HepG2 (cell line): Measurements from ENCODE around the gene VAMP2. TPM values are rescaled to one million over a fixed set of nuclear protein-coding genes. Genes with fewer than 3 reads are reported as not detected.
A peak's percentile ranks its signal among the peaks of the same experiment; 100 is the strongest.

ENCODE experiments used
- ATAC-seq: fragments of 200-7000 bp; cut with Tn5 transposase; 3 replicates; pipeline ENCODE4 v1.9.1; 2020; ENCODE audit warnings: mild to moderate bottlenecking, moderate library complexity
- BruUV-seq: library from RNA; stranded (reverse); fragments of 400-500 nt; replicated peaks from 2 replicates; lab custom pipeline; 2021; lab: Mats Ljungman, UMichigan
- CTCF ChIA-PET: fragments of 300-600 bp; formaldehyde crosslinking; extraction: SDS; loops from one replicate; lab custom pipeline; 2021; ENCODE audit warnings: low total read pairs, inconsistent platforms, low intra/inter-chr PET ratio; lab: Yijun Ruan, JAX
- POLR2A ChIA-PET: fragments of 350-600 bp; sonication (Branson Sonifier 250); formaldehyde crosslinking; loops from one replicate; lab custom pipeline; 2020; ENCODE audit warnings: antibody characterized with exemption, inconsistent platforms; lab: Yijun Ruan, JAX
- DNase-seq: peaks from one replicate; pipeline ENCODE4 v3.0.0-alpha.2; 2015; ENCODE audit warnings: low spot score
- FAIRE-seq: peaks from 3 replicates; lab custom pipeline; 2011; peaks lifted over from hg19 to GRCh38; lab: Jason Lieb, UNC
- H2AFZ ChIP-seq: one replicate; pipeline ENCODE4 v1.6.1; 2011; ENCODE audit warnings: low read length, inconsistent platforms
- H3K27ac ChIP-seq: fragments of 300-600 bp; 3 replicates; pipeline ENCODE4 v1.8.0; 2011; ENCODE audit warnings: mixed run types, mild to moderate bottlenecking, mixed read lengths, low read length, inconsistent platforms; ENCODE audit not compliant: insufficient read depth; ENCODE audit errors: extremely low read length
- H3K27me3 ChIP-seq, 2 experiments: fragments of 200-600 bp in 1 of 2; 2 replicates in 1 of 2; 3 replicates in 1 of 2; pipeline versions ENCODE4 v1.6.0 to v1.8.0; 2011; ENCODE audit warnings: low read length in 2 of 2, mild to moderate bottlenecking in 2 of 2, moderate library complexity in 2 of 2, inconsistent platforms in 1 of 2; ENCODE audit not compliant: insufficient read depth in 2 of 2, control insufficient read depth in 1 of 2
- H3K36me3 ChIP-seq, 2 experiments: fragments of 200-600 bp in 1 of 2; replicated peaks in 1 of 2; 2 replicates in 1 of 2; 3 replicates in 1 of 2; pipeline versions ENCODE4 v1.5.1 to v1.8.0; 2011; ENCODE audit warnings: low read length in 2 of 2, inconsistent platforms in 1 of 2; ENCODE audit not compliant: insufficient read depth in 2 of 2, control insufficient read depth in 1 of 2
- H3K4me1 ChIP-seq: 2 replicates; pipeline ENCODE4 v1.5.1; 2012; ENCODE audit warnings: low read length, inconsistent platforms; ENCODE audit not compliant: insufficient read depth
- H3K4me2 ChIP-seq: 2 replicates; pipeline ENCODE4 v1.6.0; 2011; ENCODE audit warnings: low read depth, low read length, inconsistent platforms
- H3K4me3 ChIP-seq, 3 experiments: fragments of 200-600 bp in 1 of 3; sonication (generic), shearing (Covaris generic) in 1 of 3; replicated peaks in 1 of 3; 2 replicates each; pipeline ENCODE4 v1.5.1; 2011 to 2016; ENCODE audit warnings: low read length in 3 of 3, inconsistent platforms in 2 of 3, low read depth in 2 of 3, mild to moderate bottlenecking in 2 of 3, control low read depth in 1 of 3, mixed read lengths in 1 of 3; ENCODE audit not compliant: insufficient read depth in 1 of 3
- H3K79me2 ChIP-seq: one replicate; pipeline ENCODE4 v1.6.1; 2011; ENCODE audit warnings: low read length, inconsistent platforms; ENCODE audit not compliant: insufficient read depth
- H3K9ac ChIP-seq: 2 replicates; pipeline ENCODE4 v1.6.0; 2011; ENCODE audit warnings: mild to moderate bottlenecking, low read depth, low read length, inconsistent platforms; ENCODE audit not compliant: insufficient read depth
- H3K9me3 ChIP-seq: 2 replicates; pipeline ENCODE4 v1.5.1; 2012; ENCODE audit warnings: mild to moderate bottlenecking, low read length
- H4K20me1 ChIP-seq: 2 replicates; pipeline ENCODE4 v1.6.0; 2011; ENCODE audit warnings: inconsistent platforms, mild to moderate bottlenecking, low read length, moderate library complexity; ENCODE audit not compliant: insufficient read depth
- FOXP4 ChIP-seq: sonication (generic); formaldehyde crosslinking; IDR thresholded peaks from 2 replicates; pipeline ENCODE4 v1.4.0; 2020; ENCODE audit warnings: missing genetic modification reagents
- HNF4A ChIP-seq: sonication (generic); formaldehyde crosslinking; IDR thresholded peaks from 2 replicates; pipeline ENCODE4 v1.4.0; 2020; ENCODE audit warnings: missing genetic modification reagents
- IRF1 ChIP-seq: sonication (generic); formaldehyde crosslinking; IDR thresholded peaks from 2 replicates; pipeline ENCODE4 v1.4.0; 2020; ENCODE audit warnings: low read depth, mild to moderate bottlenecking, missing genetic modification reagents
- SRSF1 ChIP-seq: fragments of 200-400 bp; formaldehyde crosslinking; optimal IDR thresholded peaks from 2 replicates; pipeline ENCODE3; 2017; ENCODE audit warnings: mild to moderate bottlenecking, low read depth, low read length, moderate library complexity
- ZBTB10 ChIP-seq: sonication (generic); formaldehyde crosslinking; IDR thresholded peaks from 2 replicates; pipeline ENCODE4 v1.4.0; 2020; ENCODE audit warnings: missing genetic modification reagents, borderline replicate concordance
- ZNF704 ChIP-seq: sonication (generic); formaldehyde crosslinking; IDR thresholded peaks from 2 replicates; pipeline ENCODE4 v1.8.1; 2023; ENCODE audit warnings: mild to moderate bottlenecking, inconsistent platforms, moderate library complexity, missing genetic modification reagents, borderline replicate concordance
- ZNF800 ChIP-seq: sonication (generic); formaldehyde crosslinking; IDR thresholded peaks from 2 replicates; pipeline ENCODE4 v1.4.0; 2020; ENCODE audit warnings: missing genetic modification reagents
- ZNF816 ChIP-seq: sonication (generic); formaldehyde crosslinking; IDR thresholded peaks from 2 replicates; pipeline ENCODE4 v1.8.0; 2022; ENCODE audit warnings: missing genetic modification reagents, mild to moderate bottlenecking, borderline replicate concordance
- ZSCAN29 ChIP-seq: sonication (generic); formaldehyde crosslinking; conservative IDR thresholded peaks from 2 replicates; pipeline ENCODE4 v1.4.0; 2020; ENCODE audit warnings: mild to moderate bottlenecking, missing genetic modification reagents
- WGBS: methylation state at CpG from one replicate; pipeline ENCODE4 v1.1.6; 2017; ENCODE audit warnings: low lambda C conversion rate; 5-methylcytosine and 5-hydroxymethylcytosine counted together
- in situ Hi-C: cut with HindIII; loops from 2 replicates; pipeline ENCODE4 v1.10.0; 2017; ENCODE audit warnings: low pct_unique_long_range_greater_than_20kb; ENCODE audit not compliant: extremely low pct_ligation_motif_present
- intact Hi-C: fragments of 100-400 bp; cut with micrococcal nuclease; formaldehyde crosslinking; loops from one replicate; pipeline ENCODE4 v1.10.0; 2022; ENCODE audit not compliant: unreplicated experiment
- polyA plus RNA-seq, 8 experiments: library from polyadenylated mRNA; depleted of rRNA in 3 of 8; stranded (reverse) in 7 of 8; unstranded in 1 of 8; fragments of >200 nt; fragmentation: Illumina TruSeq in 4 of 8; extraction: Trizol in 4 of 8; gene quantifications; 2 replicates each; pipeline versions ENCODE4 v1.2.1 to v1.2.3, GENCODE V29; 2011 to 2016; ENCODE audit warnings: low read depth in 4 of 8, missing spikeins in 1 of 8, mixed read lengths in 1 of 8; ENCODE audit not compliant: insufficient read depth in 1 of 8
- total RNA-seq, 5 experiments: library from RNA; depleted of rRNA; stranded (reverse); fragments of >200 nt; fragmentation: Illumina TruSeq; extraction: Trizol; gene quantifications; 2 replicates each; pipeline ENCODE4 v1.2.3, GENCODE V29; 2016; ENCODE audit warnings: low read depth in 1 of 5

VAMP2 gene
- total and polyA plus RNA-seq, 2 of the 13 experiments (the other 11 are each of a cell fraction or from before 2014, with no cell fraction given) = 3.9 to 17.2 TPM

- TF ChIP-seq ZBTB10 (CRISPR knock-in tag) = no peak
- TF ChIP-seq ZNF816 (CRISPR knock-in tag) = no peak
- TF ChIP-seq SRSF1 = no peak
Observed at GRCh38 chr17:8117980-8118768, 44.6 kb downstream of the VAMP2 start, which contains the start of gene ALOXE3 (continued).

GRCh38 chr17:8117367-8117979 is 45.3 kb downstream of the VAMP2 start:
- no peak for ATAC-seq
- H3K9ac ChIP-seq = peak overlapping the region; percentile 62; the same call in 1 of the 2 replicates
- ChIA-PET CTCF (no interaction called here), POLR2A (interaction anchor here (0.6 kb wide), 1 partner anchor 56 kb away, joined by 3 read pairs; no protein-coding TSS in a partner anchor)
- H3K9me3 ChIP-seq = no peaks in the 10 kb centered on the region
- H3K27ac ChIP-seq = no peak overlapping the region
- no peak for DNase-seq
- peaks cover 2 to 45% of the 10 kb centered on the region in 2 experiments; a peak in 4 of 5 replicates for H3K27me3 ChIP-seq
- intact Hi-C loops = loop anchor here (5.0 kb wide), 1 partner anchor 35 kb away; no protein-coding TSS in a partner anchor
- H3K36me3 ChIP-seq = no peaks in the 10 kb centered on the region
- in situ Hi-C loops = loop anchor here (5.0 kb wide), 1 partner anchor 45 kb away; no protein-coding TSS in a partner anchor
- H3K4me3 ChIP-seq = peak overlapping the region; percentile 68 to 95 (median 94)
- no peak overlapping the region for H2AFZ ChIP-seq
- peak overlapping the region; percentile 100 for H3K4me2 ChIP-seq
- no peak for FAIRE-seq
- H4K20me1 ChIP-seq = peaks cover 11% of the 10 kb centered on the region; the same call in 1 of the 2 replicates
- 7% methylated on average over 6 of the region's 18 CpGs for WGBS
- H3K79me2 ChIP-seq = no peaks in the 10 kb centered on the region
- no TSS peak for BruUV-seq
- peaks cover 37% of the 10 kb centered on the region for H3K4me1 ChIP-seq
- TF ChIP-seq HNF4A = peak; percentile 68
- TF ChIP-seq ZNF704 = no peak
- no peak for TF ChIP-seq IRF1 (CRISPR knock-in tag)
- 0 out of 2 replicates have a peak, but pooled peaks have one; percentile 28 for TF ChIP-seq ZNF800 (CRISPR knock-in tag)
- TF ChIP-seq FOXP4 (CRISPR knock-in tag) = no peak
- no peak for TF ChIP-seq ZSCAN29
